ENCODE data around the gene UBAC1.
"Not testable (repeated sequence)": the region's sequence is repeated elsewhere in the genome, so short reads cannot be mapped to it uniquely, and the experiment has no call there.

Gene UBAC1

GRCh38 chr9:135892327-135892726, 68.8 kb downstream of the UBAC1 start:
- not testable (repeated sequence) for DNase-seq

- no peak for DNase-seq
These were observed 70.0 kb downstream of the UBAC1 start for GRCh38 chr9:135891027-135891631.

GRCh38 chr9:135890190-135891026, 70.8 kb downstream of the UBAC1 start:
- DNase-seq, result no peak

- DNase-seq, result no peak
These were observed 71.5 kb downstream of the UBAC1 start for GRCh38 chr9:135889564-135890189.

GRCh38 chr9:135888766-135889394, 72.3 kb downstream of the UBAC1 start:
- DNase-seq, result no peak

- DNase-seq, result no peak
These were observed 72.9 kb downstream of the UBAC1 start for GRCh38 chr9:135888126-135888765.

GRCh38 chr9:135887585-135888050, 73.6 kb downstream of the UBAC1 start:
- no peak for DNase-seq

GRCh38 chr9:135887021-135887507, 74.1 kb downstream of the UBAC1 start:
- no peak for DNase-seq

GRCh38 chr9:135886147-135886981, 74.8 kb downstream of the UBAC1 start:
- DNase-seq, result no peak

- DNase-seq, result no peak
These were observed 75.9 kb downstream of the UBAC1 start for GRCh38 chr9:135885100-135885853.

GRCh38 chr9:135884328-135885035, 76.7 kb downstream of the UBAC1 start:
- DNase-seq, result no peak

- no peak for DNase-seq
These were observed 77.6 kb downstream of the UBAC1 start for GRCh38 chr9:135883410-135884089.
